ENCODE measurements around the gene OR9A4.
"Not testable (repeated sequence)": the region's sequence is repeated elsewhere in the genome, so short reads cannot be mapped to it uniquely, and the experiment has no call there.

OR9A4 gene, protein sequence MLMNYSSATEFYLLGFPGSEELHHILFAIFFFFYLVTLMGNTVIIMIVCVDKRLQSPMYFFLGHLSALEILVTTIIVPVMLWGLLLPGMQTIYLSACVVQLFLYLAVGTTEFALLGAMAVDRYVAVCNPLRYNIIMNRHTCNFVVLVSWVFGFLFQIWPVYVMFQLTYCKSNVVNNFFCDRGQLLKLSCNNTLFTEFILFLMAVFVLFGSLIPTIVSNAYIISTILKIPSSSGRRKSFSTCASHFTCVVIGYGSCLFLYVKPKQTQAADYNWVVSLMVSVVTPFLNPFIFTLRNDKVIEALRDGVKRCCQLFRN

GRCh38 chr7:141916099-141916498, at the start of gene OR9A4:
TSS of gene OR9A4 (plus strand) at chr7:141916399. CDS start at chr7:141918876, 2,477 bp downstream.
- H3K4me3 Mint-ChIP-seq, result no peak within 1 kb of the TSS
- DNase-seq (ENCODE audit: low spot score in 2 of 2) (no peak), ATAC-seq (peak; percentile 43)
- H3K27ac Mint-ChIP-seq, result no peak within 1 kb of the TSS
- H3K4me1 Mint-ChIP-seq, result no peaks in the 10 kb centered on the region
- H3K36me3 Mint-ChIP-seq, result no peaks in the 10 kb centered on the region
- peaks cover 3% of the 10 kb centered on the region for H3K9me3 Mint-ChIP-seq

GRCh38 chr7:141866974-141867373, 49.2 kb upstream of the OR9A4 start:
- DNase-seq (ENCODE audit: low spot score in 2 of 2), result no peak
- no peaks in the 10 kb centered on the region for H3K4me1 Mint-ChIP-seq
- H3K27ac Mint-ChIP-seq, result no peak overlapping the region
- H3K9me3 Mint-ChIP-seq, result peaks cover 9% of the 10 kb centered on the region
- H3K36me3 Mint-ChIP-seq, result no peaks in the 10 kb centered on the region
- ATAC-seq, result no peak
- no peak overlapping the region for H3K4me3 Mint-ChIP-seq

- Mint-ChIP-seq H3K27ac (no peak overlapping the region), H3K4me3 (no peak overlapping the region), H3K36me3 (no peaks in the 10 kb centered on the region), H3K4me1 (no peaks in the 10 kb centered on the region), H3K9me3 (peaks cover 13% of the 10 kb centered on the region)
- ATAC-seq, result no peak
- no peak for DNase-seq (ENCODE audit: low spot score in 2 of 2)
Measured at GRCh38 chr7:141872931-141873330, 43.3 kb upstream of the OR9A4 start.

GRCh38 chr7:141874787-141875186, 41.4 kb upstream of the OR9A4 start:
- Mint-ChIP-seq H3K27ac (no peak overlapping the region), H3K36me3 (no peaks in the 10 kb centered on the region), H3K4me3 (no peak overlapping the region), H3K9me3 (peaks cover 7% of the 10 kb centered on the region), H3K4me1 (no peaks in the 10 kb centered on the region)
- no peak for DNase-seq (ENCODE audit: low spot score in 2 of 2)
- no peak for ATAC-seq

GRCh38 chr7:141875453-141875852, 40.7 kb upstream of the OR9A4 start:
- Mint-ChIP-seq H3K9me3 (peaks cover 7% of the 10 kb centered on the region), H3K27ac (no peak overlapping the region), H3K4me1 (no peaks in the 10 kb centered on the region), H3K4me3 (no peak overlapping the region), H3K36me3 (no peaks in the 10 kb centered on the region)
- DNase-seq (ENCODE audit: low spot score in 2 of 2), result no peak
- ATAC-seq, result no peak

GRCh38 chr7:141876371-141876770, 39.8 kb upstream of the OR9A4 start:
- ATAC-seq (no peak), DNase-seq (ENCODE audit: low spot score in 2 of 2) (no peak)
- peaks cover 7% of the 10 kb centered on the region for H3K9me3 Mint-ChIP-seq
- H3K36me3 Mint-ChIP-seq, result no peaks in the 10 kb centered on the region
- H3K27ac Mint-ChIP-seq, result no peak overlapping the region
- no peaks in the 10 kb centered on the region for H3K4me1 Mint-ChIP-seq
- H3K4me3 Mint-ChIP-seq, result no peak overlapping the region

- ATAC-seq, result peak; percentile 16
- Mint-ChIP-seq H3K36me3 (no peaks in the 10 kb centered on the region), H3K27ac (no peak overlapping the region)
Measured at GRCh38 chr7:141877365-141877764, 38.8 kb upstream of the OR9A4 start.

DNA sequence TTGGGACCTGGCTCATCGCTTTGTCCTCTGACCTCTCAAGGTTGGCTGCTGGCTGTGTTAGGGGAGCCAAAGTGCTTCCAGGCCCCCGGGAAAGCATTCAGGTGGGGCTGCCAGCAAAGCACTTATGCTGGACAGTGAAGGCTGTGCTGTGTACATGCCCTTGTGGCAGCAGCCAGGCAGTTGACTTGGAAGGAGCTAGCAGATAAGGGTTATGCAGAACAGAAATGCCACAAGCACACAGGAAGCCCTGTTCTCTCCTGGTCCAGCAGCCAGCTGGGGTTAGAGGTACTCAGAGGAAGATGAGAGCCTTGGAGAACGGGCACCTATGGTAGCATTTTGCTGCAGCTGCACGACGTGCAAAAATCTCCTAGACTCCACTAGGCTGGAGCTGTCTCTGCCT, 35.2 kb upstream of the OR9A4 start:
- Mint-ChIP-seq H3K27ac (no peak overlapping the region), H3K36me3 (no peaks in the 10 kb centered on the region), H3K4me1 (no peaks in the 10 kb centered on the region), H3K9me3 (peaks cover 7% of the 10 kb centered on the region), H3K4me3 (no peak overlapping the region)
- DNase-seq (ENCODE audit: low spot score in 2 of 2) (no peak), ATAC-seq (peak; percentile 8)

More at GRCh38 chr7:141877365-141877764, 38.8 kb upstream of the OR9A4 start:
- no peaks in the 10 kb centered on the region for H3K4me1 Mint-ChIP-seq
- DNase-seq (ENCODE audit: low spot score in 2 of 2), result no peak
- no peak overlapping the region for H3K4me3 Mint-ChIP-seq
- H3K9me3 Mint-ChIP-seq, result peaks cover 7% of the 10 kb centered on the region

DNA sequence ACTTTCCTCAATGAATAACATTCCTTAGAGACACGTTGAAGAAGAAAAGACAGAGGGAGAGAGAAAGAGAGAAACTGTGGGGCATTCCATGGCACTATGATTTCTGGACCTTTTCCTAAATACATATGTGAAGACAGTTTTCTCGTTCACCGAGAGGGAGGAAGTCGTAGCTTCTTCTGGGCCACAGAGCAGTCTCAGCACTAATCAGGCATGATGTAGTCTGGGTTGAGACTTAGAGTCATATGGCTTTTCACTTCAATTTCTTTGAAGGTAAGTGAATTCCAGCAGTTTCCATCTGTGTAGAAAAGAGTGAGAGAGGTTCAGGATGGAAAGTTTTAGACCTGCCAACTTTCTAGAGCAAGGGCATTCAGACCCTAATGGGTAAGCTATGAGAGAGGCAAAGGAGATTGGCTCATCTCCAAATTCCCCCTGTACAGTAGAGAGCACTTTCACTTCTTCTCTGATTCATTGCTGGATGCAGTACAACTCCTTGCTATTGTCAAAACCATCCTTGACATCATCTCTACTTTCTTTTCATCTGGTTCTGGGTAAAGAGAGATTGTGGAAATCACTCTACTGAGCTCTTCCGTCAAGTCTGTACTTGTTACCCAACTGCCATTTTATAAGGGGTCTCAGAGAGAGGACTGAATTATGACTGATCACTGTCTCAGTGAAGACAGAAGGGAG, 31.5 kb upstream of the OR9A4 start:
- Mint-ChIP-seq H3K9me3 (peaks cover 3% of the 10 kb centered on the region), H3K27ac (no peak overlapping the region), H3K4me1 (no peaks in the 10 kb centered on the region), H3K36me3 (no peaks in the 10 kb centered on the region), H3K4me3 (no peak overlapping the region)
- no peak for DNase-seq (ENCODE audit: low spot score in 2 of 2)
- peak; percentile 47 for ATAC-seq

- Mint-ChIP-seq H3K4me3 (no peak overlapping the region), H3K27ac (no peak overlapping the region), H3K4me1 (no peaks in the 10 kb centered on the region), H3K9me3 (peaks cover 3% of the 10 kb centered on the region), H3K36me3 (no peaks in the 10 kb centered on the region)
- no peak for DNase-seq (ENCODE audit: low spot score in 2 of 2)
- no peak for ATAC-seq
Measured at GRCh38 chr7:141889321-141889720, 26.9 kb upstream of the OR9A4 start.

- peaks cover 3% of the 10 kb centered on the region for H3K9me3 Mint-ChIP-seq
- H3K4me3 Mint-ChIP-seq, result no peak overlapping the region
- no peaks in the 10 kb centered on the region for H3K36me3 Mint-ChIP-seq
- no peak overlapping the region for H3K27ac Mint-ChIP-seq
- ATAC-seq (no peak), DNase-seq (ENCODE audit: low spot score in 2 of 2) (no peak)
- H3K4me1 Mint-ChIP-seq, result no peaks in the 10 kb centered on the region
Measured at GRCh38 chr7:141891336-141891735, 24.9 kb upstream of the OR9A4 start.

DNA sequence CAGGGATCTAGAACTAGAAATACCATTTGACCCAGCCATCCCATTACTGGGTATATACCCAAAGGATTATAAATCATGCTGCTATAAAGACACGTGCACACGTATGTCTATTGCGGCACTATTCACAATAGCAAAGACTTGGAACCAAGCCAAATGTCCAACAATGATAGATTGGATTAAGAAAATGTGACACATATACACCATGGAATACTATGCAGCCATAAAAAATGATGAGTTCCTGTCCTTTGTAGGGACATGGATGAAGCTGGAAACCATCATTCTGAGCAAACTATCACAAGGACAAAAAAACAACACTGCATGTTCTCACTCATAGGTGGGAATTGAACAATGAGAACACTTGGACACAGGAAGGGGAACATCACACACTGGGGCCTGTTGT, 16.8 kb upstream of the OR9A4 start:
- H3K36me3 Mint-ChIP-seq; H3K27ac Mint-ChIP-seq; H3K9me3 Mint-ChIP-seq; DNase-seq (ENCODE audit: low spot score in 2 of 2); H3K4me3 Mint-ChIP-seq; ATAC-seq; H3K4me1 Mint-ChIP-seq: not testable (repeated sequence)

- Mint-ChIP-seq H3K9me3 (no peaks in the 10 kb centered on the region), H3K27ac (no peak overlapping the region), H3K4me1 (no peaks in the 10 kb centered on the region), H3K4me3 (no peak overlapping the region), H3K36me3 (no peaks in the 10 kb centered on the region)
- DNase-seq (ENCODE audit: low spot score in 2 of 2), result no peak
- no peak for ATAC-seq
Measured at GRCh38 chr7:141906285-141906684, 9.9 kb upstream of the OR9A4 start.

GRCh38 chr7:141911391-141911790, 4.8 kb upstream of the OR9A4 start:
- no peak for ATAC-seq
- Mint-ChIP-seq H3K4me1 (no peaks in the 10 kb centered on the region), H3K27ac (no peak overlapping the region), H3K4me3 (no peak overlapping the region), H3K36me3 (no peaks in the 10 kb centered on the region), H3K9me3 (no peaks in the 10 kb centered on the region)
- no peak for DNase-seq (ENCODE audit: low spot score in 2 of 2)

DNA sequence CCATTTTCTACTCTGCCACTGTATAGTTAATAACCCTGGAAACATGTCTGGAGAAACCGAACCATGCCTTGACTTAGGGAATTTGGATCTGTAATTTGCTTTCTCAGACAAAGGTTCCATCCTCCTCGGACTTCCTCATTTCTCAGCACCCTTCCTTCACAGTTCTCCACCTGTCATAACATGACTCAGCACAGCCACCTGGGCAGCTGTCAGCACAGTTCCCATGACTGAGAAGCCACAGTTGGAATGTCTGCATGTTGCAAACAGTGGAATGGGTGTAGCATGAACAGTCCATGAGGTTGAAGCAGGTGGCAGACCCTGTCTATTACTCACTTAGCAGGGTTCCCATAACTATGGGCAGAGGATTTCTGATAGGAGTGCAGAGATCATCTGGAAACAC, 634 bp upstream of the OR9A4 start:
- ATAC-seq, result peak; percentile 16
- no peak for DNase-seq (ENCODE audit: low spot score in 2 of 2)
- no peak overlapping the region for H3K4me3 Mint-ChIP-seq
- H3K4me1 Mint-ChIP-seq, result no peaks in the 10 kb centered on the region
- no peaks in the 10 kb centered on the region for H3K36me3 Mint-ChIP-seq
- no peak overlapping the region for H3K27ac Mint-ChIP-seq
- peaks cover 3% of the 10 kb centered on the region for H3K9me3 Mint-ChIP-seq

DNA sequence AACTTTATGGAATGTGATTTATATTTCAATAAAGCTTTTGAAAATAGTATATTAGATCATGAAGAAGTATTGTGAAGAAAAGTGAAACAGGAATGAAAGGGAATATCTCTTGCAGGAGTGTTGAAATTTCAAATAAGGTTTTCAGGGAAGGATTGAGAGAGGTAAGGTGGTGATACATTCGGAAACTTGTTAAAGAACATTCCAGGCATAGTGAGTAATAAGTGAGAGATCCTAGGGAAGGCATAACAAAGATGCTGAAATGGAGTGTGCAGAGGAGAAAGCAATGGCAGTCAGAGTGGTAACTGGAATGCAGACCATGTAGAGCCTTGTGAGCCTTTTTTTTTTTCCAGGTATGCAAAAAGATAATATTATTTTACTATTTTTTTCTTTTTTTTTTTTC, 4.1 kb downstream of the OR9A4 start:
- DNase-seq (ENCODE audit: low spot score in 2 of 2) (no peak), ATAC-seq (no peak)
- Mint-ChIP-seq H3K27ac (no peak overlapping the region), H3K36me3 (no peaks in the 10 kb centered on the region), H3K4me1 (no peaks in the 10 kb centered on the region), H3K4me3 (no peak overlapping the region), H3K9me3 (peaks cover 3% of the 10 kb centered on the region)
